DND-41 (cell line): Measurements from ENCODE around the gene PSMD6.

Experiments used
- ATAC-seq: fragments of 200-7000 bp; cut with Tn5 transposase; 3 replicates; pipeline ENCODE4 v1.9.1; 2021; ENCODE audit warnings: low read depth; ENCODE audit not compliant: insufficient read depth
- DNase-seq: peaks from one replicate; pipeline ENCODE4 v3.0.0-alpha.2; 2020
- H2AFZ ChIP-seq: 2 replicates; pipeline ENCODE4 v1.6.0; 2012; ENCODE audit warnings: low read depth, low read length
- H3K27ac ChIP-seq: 2 replicates; pipeline ENCODE4 v1.5.1; 2012; ENCODE audit warnings: low read length, inconsistent platforms
- H3K27me3 ChIP-seq: fragments of 200-600 bp; sonication (generic); 2 replicates; pipeline ENCODE4 v1.6.0; 2012; ENCODE audit warnings: low read length, mild to moderate bottlenecking, inconsistent platforms; ENCODE audit not compliant: insufficient read depth, poor library complexity
- H3K36me3 ChIP-seq: 2 replicates; pipeline ENCODE4 v1.5.1; 2012; ENCODE audit warnings: low read length, inconsistent platforms; ENCODE audit not compliant: insufficient read depth
- H3K4me1 ChIP-seq: 2 replicates; pipeline ENCODE4 v1.5.1; 2012; ENCODE audit warnings: mild to moderate bottlenecking, low read length; ENCODE audit not compliant: insufficient read depth
- H3K4me2 ChIP-seq: 2 replicates; pipeline ENCODE4 v1.6.0; 2012; ENCODE audit warnings: mild to moderate bottlenecking, moderate library complexity, low read length, inconsistent platforms; ENCODE audit not compliant: insufficient read depth
- H3K4me3 ChIP-seq, 2 experiments: fragments of 200-600 bp in 1 of 2; shearing (Covaris generic) in 1 of 2; 2 replicates each; pipeline ENCODE4 v1.5.1; 2012 to 2016; ENCODE audit warnings: inconsistent platforms in 2 of 2, low read length in 2 of 2, mild to moderate bottlenecking in 2 of 2, low read depth in 1 of 2, moderate library complexity in 1 of 2
- H3K79me2 ChIP-seq: 2 replicates; pipeline ENCODE4 v1.6.0; 2012; ENCODE audit warnings: low read length, inconsistent platforms; ENCODE audit not compliant: insufficient read depth
- H3K9ac ChIP-seq: 2 replicates; pipeline ENCODE4 v1.6.0; 2012; ENCODE audit warnings: low read depth, mild to moderate bottlenecking, inconsistent platforms, low read length, moderate library complexity
- H3K9me3 ChIP-seq: 2 replicates; pipeline ENCODE4 v1.5.1; 2012; ENCODE audit warnings: low read length, moderate library complexity, mild to moderate bottlenecking, inconsistent platforms; ENCODE audit not compliant: insufficient read depth, severe bottlenecking
- H4K20me1 ChIP-seq: 2 replicates; pipeline ENCODE4 v1.6.0; 2012; ENCODE audit warnings: low read length; ENCODE audit not compliant: insufficient read depth
- CTCF ChIP-seq: IDR thresholded peaks from 2 replicates; pipeline ENCODE4 v1.5.1; 2012; ENCODE audit warnings: borderline replicate concordance, low read length, moderate library complexity, mild to moderate bottlenecking; ENCODE audit not compliant: poor library complexity, severe bottlenecking; ENCODE audit errors: extremely low read depth
- EZH2 ChIP-seq: IDR thresholded peaks from 3 replicates; pipeline ENCODE4 v1.6.1; 2012; ENCODE audit warnings: borderline replicate concordance, low read depth, mild to moderate bottlenecking, moderate library complexity, low read length, inconsistent platforms; ENCODE audit not compliant: severe bottlenecking

Gene PSMD6

DNA sequence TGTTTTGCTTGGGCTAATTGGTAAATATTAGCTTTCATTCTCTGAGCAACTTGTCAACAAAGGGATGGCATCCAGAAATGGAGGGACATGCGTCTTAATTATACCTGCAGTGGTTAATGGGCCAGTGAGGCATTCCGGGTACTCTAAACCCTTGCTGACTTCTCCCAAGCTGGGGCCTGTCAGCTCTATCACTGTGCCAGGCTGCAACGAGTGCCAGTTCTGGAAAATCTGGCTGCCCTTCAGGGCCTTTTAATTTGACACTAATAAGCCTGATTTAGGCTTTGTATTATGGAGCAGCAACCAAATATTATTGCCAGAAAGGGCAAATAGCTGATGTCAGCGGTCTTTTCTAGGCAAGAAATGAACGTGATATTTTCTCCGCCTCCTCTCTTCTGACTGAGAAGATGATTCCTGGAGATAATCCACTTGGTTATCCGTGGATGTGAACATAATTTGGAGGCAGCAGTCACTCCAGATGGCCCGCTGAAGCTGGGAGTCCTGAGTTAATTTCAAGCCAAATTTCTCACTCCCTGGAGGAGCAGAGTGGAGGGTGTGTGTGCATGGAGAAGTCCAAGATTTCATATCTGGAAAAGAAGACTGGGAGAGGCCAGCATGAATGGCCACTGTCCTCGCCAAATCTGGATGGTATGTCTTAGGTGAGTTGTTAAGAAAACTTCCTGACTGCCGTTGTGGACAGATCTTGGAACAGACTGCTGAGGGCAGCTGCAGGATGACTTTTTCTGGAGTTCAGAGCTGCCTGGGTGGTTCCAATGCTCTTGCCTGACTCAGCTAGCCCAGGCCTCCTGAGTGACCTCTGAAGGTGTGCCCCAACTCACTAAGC, 44.4 kb upstream of the PSMD6 start:
- H2AFZ ChIP-seq: no peak overlapping the region
- TF ChIP-seq CTCF (no peak), EZH2 (no peak)
- ATAC-seq: no peak
- no peaks in the 10 kb centered on the region for H3K36me3 ChIP-seq
- DNase-seq: no peak
- no peak overlapping the region for H3K4me2 ChIP-seq
- H3K27ac ChIP-seq: no peak overlapping the region
- H3K27me3 ChIP-seq: no peaks in the 10 kb centered on the region
- H3K4me1 ChIP-seq: no peaks in the 10 kb centered on the region
- no peaks in the 10 kb centered on the region for H3K9me3 ChIP-seq
- no peaks in the 10 kb centered on the region for H3K79me2 ChIP-seq
- H4K20me1 ChIP-seq: no peaks in the 10 kb centered on the region
- H3K9ac ChIP-seq: no peak overlapping the region
- H3K4me3 ChIP-seq: no peak overlapping the region

DNA sequence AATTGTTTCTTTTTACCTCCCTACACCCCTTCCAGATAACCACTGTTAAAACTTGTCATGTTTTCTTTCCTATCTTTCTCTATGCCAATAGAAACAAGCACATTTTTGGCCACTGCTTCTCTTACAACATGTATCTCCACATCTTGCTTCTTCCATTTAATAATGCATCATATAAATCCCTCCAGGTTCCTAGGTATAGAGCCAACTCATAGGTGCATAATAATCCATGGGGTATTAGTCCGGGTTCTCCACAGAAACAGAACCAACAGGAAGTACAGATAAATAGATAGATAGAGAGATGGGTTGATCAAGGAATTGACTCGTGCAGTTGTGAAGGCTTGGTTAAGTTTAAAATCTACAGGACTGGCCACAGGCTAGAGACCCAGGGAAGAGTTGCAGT, 41.5 kb upstream of the PSMD6 start:
- H3K27ac ChIP-seq: no peak overlapping the region
- H2AFZ ChIP-seq: no peak overlapping the region
- no peak overlapping the region for H3K4me3 ChIP-seq
- DNase-seq: no peak
- H3K4me2 ChIP-seq: no peak overlapping the region
- no peaks in the 10 kb centered on the region for H3K9me3 ChIP-seq
- H3K4me1 ChIP-seq: no peaks in the 10 kb centered on the region
- no peaks in the 10 kb centered on the region for H3K36me3 ChIP-seq
- no peak for ATAC-seq
- H4K20me1 ChIP-seq: no peaks in the 10 kb centered on the region
- no peaks in the 10 kb centered on the region for H3K79me2 ChIP-seq
- no peaks in the 10 kb centered on the region for H3K27me3 ChIP-seq
- H3K9ac ChIP-seq: no peak overlapping the region
- TF ChIP-seq EZH2 (no peak), CTCF (no peak)

GRCh38 chr3:64063983-64064438, 40.7 kb upstream of the PSMD6 start:
- H3K4me1 ChIP-seq: no peaks in the 10 kb centered on the region
- no peak overlapping the region for H3K27ac ChIP-seq
- ATAC-seq: no peak
- no peak overlapping the region for H2AFZ ChIP-seq
- TF ChIP-seq EZH2: no peak
- TF ChIP-seq CTCF: no peak
- H3K9me3 ChIP-seq: no peaks in the 10 kb centered on the region
- no peak overlapping the region for H3K9ac ChIP-seq
- no peaks in the 10 kb centered on the region for H3K79me2 ChIP-seq
- H3K27me3 ChIP-seq: no peaks in the 10 kb centered on the region
- DNase-seq: no peak
- H3K36me3 ChIP-seq: no peaks in the 10 kb centered on the region
- no peaks in the 10 kb centered on the region for H4K20me1 ChIP-seq
- no peak overlapping the region for H3K4me3 ChIP-seq
- no peak overlapping the region for H3K4me2 ChIP-seq
